Mucosa of descending colon (tissue), 3 donors: Measurements from ENCODE around the gene EPHA10. TPM values are rescaled to one million over a fixed set of nuclear protein-coding genes. Genes with fewer than 3 reads are reported as not detected.

Experiments
- ATAC-seq: fragments of 200-7000 bp; cut with Tn5 transposase; one replicate; pipeline ENCODE4 v1.9.1; 2020; ENCODE audit warnings: mild to moderate bottlenecking, moderate library complexity
- DNase-seq, 3 donors: peaks; one replicate each; pipeline ENCODE4 v3.0.0-alpha.2; 2020
- H3K36me3 ChIP-seq: fragments of 200-600 bp; one replicate; pipeline ENCODE4 v1.8.0; 2021; ENCODE audit warnings: low read depth, mild to moderate bottlenecking
- H3K4me1 ChIP-seq: fragments of 200-600 bp; one replicate; pipeline ENCODE4 v1.8.0; 2021; ENCODE audit warnings: low read depth, mild to moderate bottlenecking
- H3K4me3 ChIP-seq: fragments of 200-600 bp; one replicate; pipeline ENCODE4 v1.8.0; 2021; ENCODE audit warnings: mild to moderate bottlenecking
- H3K9me3 ChIP-seq: fragments of 200-600 bp; one replicate; pipeline ENCODE4 v1.8.0; 2021; ENCODE audit warnings: mild to moderate bottlenecking
- CTCF ChIP-seq: fragments of 200-600 bp; IDR thresholded peaks from one replicate; pipeline ENCODE4 v1.8.0; 2022; ENCODE audit warnings: antibody characterized with exemption, mild to moderate bottlenecking
- intact Hi-C, 2 donors: fragments of 100-400 bp; cut with DNase I in 1 of 2; cut with micrococcal nuclease in 1 of 2; formaldehyde crosslinking; loops; one replicate each; pipeline versions ENCODE4 v1.11.0 to v1.11.1; 2022; cut with DNase I, micrococcal nuclease
- total RNA-seq, 3 donors: library from RNA; stranded (reverse); fragmentation: NEBNext Ultra II Directional in 2 of 3; extraction: Animal tissue kit (Norgen Biotek cat#: 25700) in 2 of 3; gene quantifications; one replicate each; pipeline versions ENCODE4 v1.2.1 to v1.2.4, GENCODE V29; 2021 to 2023
- donor health status: DM: no; HTN: no; CAD: no; lungs with moderate emphysema.
- donor health status: DM: no; HTN: no; CAD: no.
- donor health status: DM: no; HTN: yes; CAD: no.

The EPHA10 gene
- total RNA-seq, 3 donors from 2014 or later, result 45.3 to 74.4 (median 66.0) TPM

DNA sequence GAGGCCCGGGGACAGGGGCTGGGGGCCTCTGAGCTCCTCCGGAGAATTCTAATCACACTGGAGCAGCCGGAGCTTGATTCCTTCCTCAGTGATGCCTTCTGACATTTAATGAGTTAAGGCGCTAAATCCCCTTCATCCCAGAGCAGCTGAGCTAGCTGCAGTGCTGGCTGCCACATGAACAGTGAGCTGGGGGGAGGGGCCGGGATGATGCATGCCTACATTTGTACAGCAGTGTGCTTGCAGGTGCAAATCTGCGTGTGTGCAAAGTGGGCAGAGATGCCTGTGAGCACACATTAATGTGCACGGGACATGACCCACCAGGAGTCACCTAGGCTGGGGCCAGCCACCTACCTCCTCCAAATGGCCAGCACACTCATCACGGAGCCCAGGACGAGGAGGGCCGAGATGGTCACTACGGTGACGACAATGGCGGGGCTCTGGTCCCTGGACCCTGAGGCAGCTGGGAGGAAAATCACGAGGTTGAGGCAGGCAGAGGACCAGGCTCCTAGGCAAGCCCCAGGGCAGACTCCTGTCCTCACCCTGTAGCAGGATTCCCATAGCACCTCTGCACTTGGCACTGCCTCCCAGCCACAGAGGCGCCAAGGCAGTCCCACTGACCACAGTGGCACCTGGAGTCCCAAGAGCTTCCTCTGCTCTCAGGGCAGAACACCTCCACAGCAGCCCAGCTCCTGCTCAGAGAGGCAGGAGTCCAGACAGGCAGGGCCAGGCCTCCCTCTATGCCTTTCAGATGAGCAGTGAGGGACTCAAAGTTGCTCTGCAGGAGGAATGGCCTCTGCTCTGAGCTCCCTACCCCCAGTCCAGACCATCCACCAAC is 38.0 kb downstream of the EPHA10 start:
- ATAC-seq, result no peak

DNA sequence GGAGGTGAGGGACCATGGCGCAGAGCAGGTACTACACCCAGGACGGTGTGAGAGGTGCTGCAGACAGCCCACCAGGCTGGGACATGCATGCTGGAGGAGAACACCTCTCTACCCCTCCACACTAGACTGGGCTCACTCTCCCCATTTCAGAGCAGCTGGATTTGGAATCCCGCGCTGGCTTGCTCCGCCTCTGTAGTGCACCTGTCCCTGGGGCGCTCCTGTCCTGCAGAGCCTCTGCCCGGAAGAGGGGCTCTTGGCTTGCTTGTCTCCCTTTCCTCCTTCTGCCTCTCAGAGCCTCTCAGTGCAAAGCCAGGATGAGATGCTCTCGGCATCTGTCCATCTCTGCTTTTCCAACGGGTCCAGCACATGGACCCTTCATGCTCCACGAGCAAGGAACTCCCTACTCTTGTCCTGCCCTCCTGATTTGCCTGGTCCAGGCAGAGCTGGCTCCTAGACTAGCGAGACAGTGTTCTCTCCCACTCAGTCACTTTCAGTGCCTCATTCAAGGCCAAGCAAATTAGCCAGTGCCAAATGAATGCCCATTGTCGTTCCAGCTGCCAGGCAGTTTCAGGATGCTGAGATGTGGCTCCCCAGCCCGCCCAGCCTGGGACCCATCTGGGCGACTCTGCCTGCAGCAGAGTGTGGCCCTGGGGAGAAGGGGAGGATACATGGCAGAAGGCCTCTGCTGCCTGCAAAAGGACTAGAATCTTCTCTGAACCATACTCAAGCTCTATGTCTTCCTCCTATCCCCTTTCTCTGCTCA is 38.9 kb downstream of the EPHA10 start:
- H3K9me3 ChIP-seq, result no peaks in the 10 kb centered on the region
- H3K36me3 ChIP-seq, result no peaks in the 10 kb centered on the region
- intact Hi-C loops, result no loop called here
- no peak for TF ChIP-seq CTCF
- DNase-seq (no peak), ATAC-seq (no peak)
- no peak overlapping the region for H3K4me3 ChIP-seq
- no peaks in the 10 kb centered on the region for H3K4me1 ChIP-seq

More for the DNA sequence above, 38.0 kb downstream of the EPHA10 start:
- DNase-seq, result no peak
- no peak for TF ChIP-seq CTCF
- H3K36me3 ChIP-seq, result no peaks in the 10 kb centered on the region
- no peaks in the 10 kb centered on the region for H3K4me1 ChIP-seq
- H3K9me3 ChIP-seq, result no peaks in the 10 kb centered on the region
- H3K4me3 ChIP-seq, result no peak overlapping the region
- intact Hi-C loops, result no loop called here

- H3K9me3 ChIP-seq, result no peaks in the 10 kb centered on the region
- no peaks in the 10 kb centered on the region for H3K4me1 ChIP-seq
- no peaks in the 10 kb centered on the region for H3K36me3 ChIP-seq
- ATAC-seq (no peak), DNase-seq (no peak)
- H3K4me3 ChIP-seq, result no peak overlapping the region
- intact Hi-C loops, result no loop called here
- no peak for TF ChIP-seq CTCF
Measured at GRCh38 chr1:37724575-37724974, 40.3 kb downstream of the EPHA10 start.

GRCh38 chr1:37723390-37724078 is 41.4 kb downstream of the EPHA10 start:
- no peak for TF ChIP-seq CTCF
- Histone ChIP-seq H3K4me3 (no peak overlapping the region), H3K9me3 (no peaks in the 10 kb centered on the region), H3K4me1 (no peaks in the 10 kb centered on the region), H3K36me3 (no peaks in the 10 kb centered on the region)
- DNase-seq (no peak), ATAC-seq (no peak)
- intact Hi-C loops, result no loop called here

GRCh38 chr1:37723072-37723389 is 41.9 kb downstream of the EPHA10 start:
- ATAC-seq (no peak), DNase-seq (no peak)
- Histone ChIP-seq H3K4me3 (no peak overlapping the region), H3K36me3 (no peaks in the 10 kb centered on the region), H3K9me3 (no peaks in the 10 kb centered on the region), H3K4me1 (no peaks in the 10 kb centered on the region)
- TF ChIP-seq CTCF, result no peak
- intact Hi-C loops, result no loop called here
